NCI-H128 (cell line): ENCODE results near the gene INHBC.

Source experiments
- DNase-seq: peaks from one replicate; lab custom pipeline; 2025; ENCODE audit not compliant: unreplicated experiment; lab: John Stamatoyannopoulos, UW

The INHBC gene

DNA sequence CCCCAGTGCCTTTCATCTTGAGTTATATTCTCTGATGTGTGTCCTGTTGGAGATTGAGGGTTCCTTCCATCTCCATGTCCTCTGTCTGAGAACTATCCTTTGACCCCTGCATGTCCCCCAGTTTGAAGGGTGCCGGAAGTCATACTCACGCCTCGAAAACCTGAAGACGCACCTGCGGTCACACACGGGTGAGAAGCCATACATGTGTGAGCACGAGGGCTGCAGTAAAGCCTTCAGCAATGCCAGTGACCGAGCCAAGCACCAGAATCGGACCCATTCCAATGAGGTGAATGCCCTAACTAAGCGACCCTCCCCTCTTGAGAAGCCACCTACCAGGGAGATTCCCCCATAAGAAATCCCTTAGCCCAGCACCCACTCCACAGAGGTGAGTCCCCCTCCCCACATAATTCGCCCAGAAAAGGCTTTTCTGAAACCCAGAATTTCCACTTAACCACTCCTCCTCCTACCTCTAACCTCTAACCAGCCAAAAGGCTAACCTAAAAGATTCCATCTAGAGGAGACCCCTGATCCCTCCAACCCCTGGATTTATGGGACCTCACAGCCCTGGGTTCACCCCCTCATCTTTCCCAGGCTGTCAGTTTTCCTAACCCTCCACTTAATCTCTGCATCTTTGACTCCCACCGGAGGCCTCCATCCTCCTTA, 32.8 kb downstream of the INHBC start:
- no peak for DNase-seq

DNA sequence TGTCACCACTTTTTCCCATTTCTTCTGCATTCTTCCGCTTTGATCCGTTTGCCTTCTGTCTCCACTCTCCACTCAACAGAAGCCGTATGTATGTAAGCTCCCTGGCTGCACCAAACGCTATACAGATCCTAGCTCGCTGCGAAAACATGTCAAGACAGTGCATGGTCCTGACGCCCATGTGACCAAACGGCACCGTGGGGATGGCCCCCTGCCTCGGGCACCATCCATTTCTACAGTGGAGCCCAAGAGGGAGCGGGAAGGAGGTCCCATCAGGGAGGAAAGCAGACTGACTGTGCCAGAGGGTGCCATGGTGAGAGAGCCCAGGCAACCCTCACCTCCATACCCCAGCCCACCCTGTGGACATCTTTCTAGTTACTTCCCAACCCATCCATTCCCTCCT, 33.3 kb downstream of the INHBC start:
- DNase-seq, result no peak

DNA sequence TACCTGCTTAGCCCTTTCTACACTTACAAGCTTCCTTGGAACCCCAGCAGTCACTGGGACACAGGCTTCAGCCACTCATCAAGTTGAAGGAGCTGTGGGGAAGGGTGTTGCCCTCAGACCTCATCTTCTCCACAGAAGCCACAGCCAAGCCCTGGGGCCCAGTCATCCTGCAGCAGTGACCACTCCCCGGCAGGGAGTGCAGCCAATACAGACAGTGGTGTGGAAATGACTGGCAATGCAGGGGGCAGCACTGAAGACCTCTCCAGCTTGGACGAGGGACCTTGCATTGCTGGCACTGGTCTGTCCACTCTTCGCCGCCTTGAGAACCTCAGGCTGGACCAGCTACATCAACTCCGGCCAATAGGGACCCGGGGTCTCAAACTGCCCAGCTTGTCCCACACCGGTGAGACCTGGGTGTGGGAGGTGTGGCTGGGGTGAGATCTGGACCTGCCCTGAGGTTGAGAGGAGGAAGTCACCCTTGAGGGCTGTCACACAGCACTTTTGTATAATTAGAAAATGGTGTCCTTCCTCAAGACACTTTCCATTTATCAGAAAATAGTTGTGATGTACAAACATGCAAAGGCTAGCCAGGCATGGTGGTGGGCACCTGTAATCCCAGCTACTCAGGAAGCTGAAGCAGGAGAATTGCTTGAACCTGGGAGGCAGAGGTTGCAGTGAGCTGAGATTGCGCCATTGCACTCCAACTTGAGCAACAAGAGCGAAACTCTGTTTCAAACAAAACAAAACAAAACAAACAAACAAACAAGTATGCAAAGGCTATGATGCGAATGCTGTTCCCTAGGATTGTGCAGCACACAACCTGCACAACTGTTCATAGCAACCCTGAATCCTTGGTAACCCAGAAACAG, 34.9 kb downstream of the INHBC start:
- no peak for DNase-seq

DNA sequence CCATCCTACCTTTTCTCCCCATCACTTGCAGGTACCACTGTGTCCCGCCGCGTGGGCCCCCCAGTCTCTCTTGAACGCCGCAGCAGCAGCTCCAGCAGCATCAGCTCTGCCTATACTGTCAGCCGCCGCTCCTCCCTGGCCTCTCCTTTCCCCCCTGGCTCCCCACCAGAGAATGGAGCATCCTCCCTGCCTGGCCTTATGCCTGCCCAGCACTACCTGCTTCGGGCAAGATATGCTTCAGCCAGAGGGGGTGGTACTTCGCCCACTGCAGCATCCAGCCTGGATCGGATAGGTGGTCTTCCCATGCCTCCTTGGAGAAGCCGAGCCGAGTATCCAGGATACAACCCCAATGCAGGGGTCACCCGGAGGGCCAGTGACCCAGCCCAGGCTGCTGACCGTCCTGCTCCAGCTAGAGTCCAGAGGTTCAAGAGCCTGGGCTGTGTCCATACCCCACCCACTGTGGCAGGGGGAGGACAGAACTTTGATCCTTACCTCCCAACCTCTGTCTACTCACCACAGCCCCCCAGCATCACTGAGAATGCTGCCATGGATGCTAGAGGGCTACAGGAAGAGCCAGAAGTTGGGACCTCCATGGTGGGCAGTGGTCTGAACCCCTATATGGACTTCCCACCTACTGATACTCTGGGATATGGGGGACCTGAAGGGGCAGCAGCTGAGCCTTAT, 35.8 kb downstream of the INHBC start:
- DNase-seq, result no peak

DNA sequence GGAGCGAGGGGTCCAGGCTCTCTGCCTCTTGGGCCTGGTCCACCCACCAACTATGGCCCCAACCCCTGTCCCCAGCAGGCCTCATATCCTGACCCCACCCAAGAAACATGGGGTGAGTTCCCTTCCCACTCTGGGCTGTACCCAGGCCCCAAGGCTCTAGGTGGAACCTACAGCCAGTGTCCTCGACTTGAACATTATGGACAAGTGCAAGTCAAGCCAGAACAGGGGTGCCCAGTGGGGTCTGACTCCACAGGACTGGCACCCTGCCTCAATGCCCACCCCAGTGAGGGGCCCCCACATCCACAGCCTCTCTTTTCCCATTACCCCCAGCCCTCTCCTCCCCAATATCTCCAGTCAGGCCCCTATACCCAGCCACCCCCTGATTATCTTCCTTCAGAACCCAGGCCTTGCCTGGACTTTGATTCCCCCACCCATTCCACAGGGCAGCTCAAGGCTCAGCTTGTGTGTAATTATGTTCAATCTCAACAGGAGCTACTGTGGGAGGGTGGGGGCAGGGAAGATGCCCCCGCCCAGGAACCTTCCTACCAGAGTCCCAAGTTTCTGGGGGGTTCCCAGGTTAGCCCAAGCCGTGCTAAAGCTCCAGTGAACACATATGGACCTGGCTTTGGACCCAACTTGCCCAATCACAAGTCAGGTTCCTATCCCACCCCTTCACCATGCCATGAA, 36.5 kb downstream of the INHBC start:
- no peak for DNase-seq

DNA sequence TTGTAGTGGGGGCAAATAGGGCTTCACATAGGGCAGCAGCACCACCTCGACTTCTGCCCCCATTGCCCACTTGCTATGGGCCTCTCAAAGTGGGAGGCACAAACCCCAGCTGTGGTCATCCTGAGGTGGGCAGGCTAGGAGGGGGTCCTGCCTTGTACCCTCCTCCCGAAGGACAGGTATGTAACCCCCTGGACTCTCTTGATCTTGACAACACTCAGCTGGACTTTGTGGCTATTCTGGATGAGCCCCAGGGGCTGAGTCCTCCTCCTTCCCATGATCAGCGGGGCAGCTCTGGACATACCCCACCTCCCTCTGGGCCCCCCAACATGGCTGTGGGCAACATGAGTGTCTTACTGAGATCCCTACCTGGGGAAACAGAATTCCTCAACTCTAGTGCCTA, 37.1 kb downstream of the INHBC start:
- DNase-seq, result no peak

DNA sequence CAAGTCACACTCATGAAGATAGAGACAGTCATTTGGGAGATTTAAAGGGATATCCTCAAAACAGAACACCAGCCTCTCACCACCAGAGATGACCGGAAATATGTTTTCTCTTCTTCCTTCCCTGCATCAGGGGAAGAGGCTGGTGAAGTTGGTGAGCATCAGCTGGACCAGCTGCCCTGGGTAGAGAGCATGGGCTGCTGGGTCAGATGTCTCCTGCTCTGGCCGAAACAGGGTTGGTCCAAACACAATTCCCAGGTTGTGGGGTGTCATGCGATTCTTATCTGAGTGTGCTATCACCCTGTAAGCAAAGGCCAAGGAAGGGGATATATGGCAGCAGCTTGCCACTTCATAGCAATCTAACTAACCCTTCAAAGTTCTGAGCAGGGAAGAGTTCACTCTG, 37.8 kb downstream of the INHBC start:
- no peak for DNase-seq

DNA sequence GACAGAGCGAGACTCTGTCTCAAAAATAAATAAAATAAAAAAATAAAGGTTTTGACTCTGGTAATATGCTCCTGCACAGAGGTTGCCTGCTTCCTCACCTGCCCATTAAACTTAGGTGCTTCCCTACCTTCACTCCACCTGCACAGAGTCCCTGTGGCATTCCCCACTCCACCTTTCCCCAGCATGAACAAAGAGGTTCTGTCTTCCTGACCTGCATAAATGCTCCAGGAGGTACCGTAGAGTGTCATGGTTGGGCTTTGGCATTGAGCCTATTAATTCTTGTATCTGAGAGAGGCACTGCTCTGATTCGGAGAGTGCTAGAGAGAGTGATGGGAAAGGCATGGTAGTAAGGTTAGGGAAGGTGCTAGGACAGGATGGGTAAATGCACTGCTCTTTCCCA, 38.8 kb downstream of the INHBC start:
- DNase-seq, result no peak

DNA sequence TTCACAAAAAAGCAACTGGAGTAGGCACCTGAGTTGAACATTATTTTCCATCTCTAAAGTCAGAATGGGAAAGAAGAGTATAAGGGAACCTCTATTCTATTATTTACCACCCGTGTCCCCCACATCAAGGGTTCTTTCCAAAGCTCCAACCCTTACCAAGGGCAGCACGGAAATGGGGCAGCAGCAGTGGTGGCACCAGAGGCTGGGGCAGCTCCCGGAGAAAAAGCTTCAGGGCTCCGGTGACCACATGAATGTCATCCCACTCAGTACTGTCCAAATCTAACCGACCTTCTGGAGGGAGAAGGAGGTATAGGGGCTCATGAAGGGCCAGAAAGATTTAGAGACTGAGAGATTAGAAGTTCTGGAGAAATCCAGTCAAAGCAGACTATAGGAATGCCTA, 39.3 kb downstream of the INHBC start:
- DNase-seq, result no peak

DNA sequence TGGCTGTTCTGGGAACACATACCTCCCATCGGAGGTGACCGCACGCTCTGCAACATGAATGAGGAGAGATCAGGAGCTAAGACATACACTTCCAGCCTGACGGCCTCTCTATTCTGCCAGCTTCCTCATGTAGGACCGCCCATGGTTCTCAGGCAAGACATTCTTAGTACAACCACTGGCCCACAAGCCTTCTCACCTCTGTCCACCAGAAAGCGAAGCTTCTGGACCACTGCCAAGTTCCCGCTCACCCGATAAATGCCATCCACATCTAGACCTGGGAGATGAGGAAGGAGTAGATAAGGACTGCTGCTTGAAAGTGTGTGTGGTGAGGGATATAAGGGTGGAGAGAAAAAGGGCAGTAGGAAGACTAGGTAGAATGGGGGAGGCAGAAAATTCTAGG, 39.8 kb downstream of the INHBC start:
- DNase-seq, result no peak

DNA sequence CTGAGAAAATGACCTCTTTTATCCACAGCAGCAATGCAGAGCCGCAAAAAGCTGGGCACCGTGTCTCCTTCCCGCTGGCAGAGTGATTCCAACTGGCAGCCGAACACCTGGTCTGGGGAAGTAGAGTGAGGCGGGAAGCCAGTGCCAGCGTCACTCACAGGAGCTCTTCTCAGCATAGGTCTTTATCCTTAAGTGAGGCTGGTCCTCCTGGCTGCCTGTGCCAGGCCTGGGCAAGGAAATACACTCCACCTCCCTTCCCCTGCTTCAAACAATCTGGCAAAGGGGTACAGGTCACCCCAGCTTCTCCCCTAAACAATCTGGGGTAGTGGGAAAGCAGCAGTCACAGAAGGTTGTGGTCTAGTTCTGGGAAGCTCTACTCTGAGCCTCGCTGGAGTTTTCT, 40.3 kb downstream of the INHBC start:
- no peak for DNase-seq

DNA sequence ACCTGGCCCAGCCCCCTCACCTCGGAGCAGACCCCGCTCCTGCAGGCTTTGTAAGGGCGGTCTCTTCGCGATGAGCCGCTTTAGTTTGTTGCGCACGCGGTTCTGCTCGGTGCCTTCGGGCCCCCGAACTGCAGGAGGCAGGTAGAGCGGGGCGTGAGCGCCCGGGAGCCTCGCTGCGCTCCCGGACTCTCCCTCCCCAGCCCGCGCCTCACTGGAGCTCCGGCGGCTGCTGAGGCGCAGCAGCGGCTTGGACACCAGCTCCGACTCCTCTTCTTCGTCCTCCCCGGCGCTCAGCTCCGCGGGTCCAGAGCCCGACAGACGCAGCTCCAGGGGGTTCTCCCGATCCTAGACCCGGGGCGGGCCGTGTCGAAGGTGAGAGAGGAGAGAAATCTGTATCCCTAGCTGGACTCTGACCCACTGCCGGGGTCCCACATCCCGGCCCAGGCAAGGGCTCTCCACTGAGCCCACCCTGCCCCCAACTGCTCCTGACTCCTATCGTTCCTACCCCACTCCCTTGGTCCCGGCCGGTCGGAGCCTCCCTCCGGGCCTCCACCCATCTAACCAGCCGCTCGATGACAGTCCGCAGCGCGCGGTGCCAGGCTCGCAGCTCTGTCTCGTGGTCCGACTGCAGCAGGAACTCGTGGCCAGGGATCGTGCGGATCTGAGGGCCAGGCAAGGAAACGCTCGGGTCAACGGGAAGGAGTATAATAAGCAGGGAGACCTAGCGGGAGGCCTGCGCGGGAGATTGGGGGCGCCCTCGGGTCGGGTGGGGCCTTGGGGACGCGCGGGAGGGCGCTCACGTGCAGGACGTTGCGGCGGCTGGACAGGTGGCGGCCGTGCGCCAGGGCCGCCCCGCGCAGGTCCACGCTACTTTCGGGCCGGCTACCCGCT, 40.9 kb downstream of the INHBC start:
- no peak for DNase-seq

DNA sequence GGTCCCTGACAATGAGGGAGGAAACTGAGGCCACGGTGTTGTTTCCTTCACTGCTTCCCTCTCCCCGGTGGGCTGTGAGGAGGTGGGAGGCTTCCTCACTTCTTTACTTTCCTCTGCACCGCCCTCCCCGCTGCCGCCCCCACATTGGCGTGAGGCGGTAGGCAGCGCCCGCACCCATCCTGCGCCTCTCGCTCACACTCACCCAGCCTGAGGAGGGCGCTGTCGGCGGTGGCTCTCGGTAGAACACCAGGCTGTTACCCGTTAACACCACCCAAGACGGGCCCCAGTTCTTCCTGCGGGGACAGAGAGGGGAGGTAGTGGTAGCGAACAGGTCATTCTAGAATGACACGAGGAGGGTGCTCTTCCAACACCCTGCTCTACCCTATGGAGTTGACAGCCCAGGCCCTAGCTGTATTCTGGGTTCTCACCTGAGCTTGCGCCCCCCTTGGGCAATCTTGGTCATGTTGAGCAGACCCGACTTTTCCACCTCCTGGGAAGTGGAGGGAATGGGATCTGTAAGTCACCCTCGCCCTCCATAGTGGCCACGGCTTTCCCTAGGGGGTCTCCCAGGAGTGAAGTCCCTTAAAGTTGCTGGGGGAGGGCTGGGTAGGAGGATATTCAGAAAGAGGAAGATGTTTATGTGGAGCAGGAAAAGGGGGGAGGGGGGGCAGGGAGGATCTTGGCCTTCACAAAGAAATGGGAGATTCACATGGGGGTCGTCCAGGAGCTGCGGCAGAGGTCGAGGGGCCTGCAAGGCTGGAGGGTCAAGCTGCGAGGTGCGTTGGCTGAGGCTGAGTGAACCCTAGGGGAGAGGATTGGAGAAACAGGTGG, 41.8 kb downstream of the INHBC start:
- no peak for DNase-seq

DNA sequence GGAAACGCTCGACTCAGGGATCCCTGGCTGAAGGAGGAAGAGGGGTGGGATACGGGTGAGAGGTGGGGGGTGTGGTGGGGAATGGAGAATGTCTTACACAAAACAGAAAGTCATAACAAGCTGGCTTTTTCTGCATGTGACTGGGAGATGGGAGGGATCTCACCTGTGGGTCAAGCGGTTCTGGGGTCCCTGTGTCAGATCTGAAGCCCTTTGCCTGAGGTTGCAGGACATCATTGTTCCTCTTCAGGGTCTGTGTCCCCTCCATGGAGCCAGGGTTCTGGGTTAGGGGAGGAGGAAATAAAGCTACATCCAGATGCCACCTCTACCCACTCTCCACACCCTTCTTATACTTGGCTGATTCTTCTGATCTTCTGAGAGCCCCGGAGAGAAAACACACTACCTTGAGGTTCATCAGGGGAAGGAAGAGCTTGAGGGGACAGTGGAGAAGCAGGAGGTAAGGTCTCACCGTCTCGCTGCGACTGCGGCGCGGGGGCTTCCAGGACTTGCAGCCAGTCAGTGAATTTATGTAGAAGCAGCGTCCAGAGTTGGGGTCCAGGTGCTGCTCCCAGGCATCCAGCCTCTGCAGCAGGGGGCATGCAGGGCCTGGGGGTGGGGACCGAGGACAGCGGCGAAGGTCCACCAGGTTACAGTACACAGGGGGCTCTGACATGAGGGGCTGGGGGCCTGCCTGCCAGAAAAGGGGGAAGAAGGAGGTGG, 42.6 kb downstream of the INHBC start:
- no peak for DNase-seq

DNA sequence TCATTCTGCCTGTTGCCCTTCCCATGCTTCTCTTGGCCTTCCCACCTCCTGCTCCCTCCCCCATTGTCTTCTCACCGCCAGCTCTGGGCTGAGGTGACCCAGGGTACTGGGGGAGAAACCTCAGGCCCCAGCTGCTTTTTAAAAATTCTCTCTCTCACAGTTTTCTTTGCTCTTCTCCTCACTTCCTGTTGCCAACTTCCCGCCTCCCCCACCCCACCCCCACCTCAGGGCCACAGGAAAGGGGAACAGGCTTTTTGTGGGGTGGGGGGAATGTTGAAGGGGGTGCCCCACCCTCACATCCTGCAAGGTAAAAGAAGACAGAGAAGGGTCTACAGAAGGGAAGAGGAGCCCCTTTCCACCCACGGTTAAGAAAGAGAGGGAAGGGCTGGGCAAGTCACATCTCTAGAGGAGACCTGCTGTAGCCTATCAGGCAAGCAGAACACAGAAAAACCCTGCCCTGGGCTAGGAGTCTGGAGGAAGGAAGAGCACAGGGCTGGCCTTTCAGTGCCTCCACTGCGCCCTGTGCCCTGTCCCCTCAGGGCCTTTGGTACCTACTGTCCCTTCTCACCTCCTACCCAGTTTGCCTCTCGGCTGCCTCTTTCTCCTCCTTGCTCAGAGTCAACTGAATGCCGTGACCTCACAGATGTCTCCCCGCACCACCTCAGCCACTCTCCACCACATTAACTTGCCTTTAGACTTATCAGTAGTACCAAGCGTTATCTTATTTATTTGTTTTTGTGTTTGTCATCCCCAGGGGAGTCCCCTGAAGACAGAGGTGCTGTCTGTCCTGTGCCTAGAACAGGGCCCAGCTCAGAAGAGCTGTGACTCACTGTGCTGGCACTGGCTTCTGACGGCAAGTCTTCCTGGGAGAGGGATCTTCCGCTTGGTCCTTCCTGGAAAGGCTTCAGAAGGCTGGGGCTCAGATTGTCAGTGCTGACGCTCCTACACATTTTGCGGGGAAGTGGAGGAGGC, 43.4 kb downstream of the INHBC start:
- DNase-seq, result no peak

DNA sequence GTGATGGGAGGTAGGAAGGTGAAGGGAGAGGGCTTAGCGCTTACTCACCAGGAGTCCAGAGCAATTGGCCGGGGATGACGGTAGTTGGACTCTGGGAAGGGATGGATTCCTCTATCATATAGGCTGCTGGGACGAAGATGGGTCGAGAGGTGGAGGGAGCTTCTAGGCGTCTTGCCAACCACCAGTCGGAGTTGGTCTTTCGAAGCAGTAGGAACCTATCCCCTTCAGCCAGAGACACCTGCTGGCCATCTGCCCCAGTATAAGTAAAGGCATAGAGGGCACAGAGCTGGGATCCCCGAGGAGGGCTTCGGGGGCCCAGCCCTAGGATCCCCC, 44.4 kb downstream of the INHBC start:
- DNase-seq, result no peak

DNA sequence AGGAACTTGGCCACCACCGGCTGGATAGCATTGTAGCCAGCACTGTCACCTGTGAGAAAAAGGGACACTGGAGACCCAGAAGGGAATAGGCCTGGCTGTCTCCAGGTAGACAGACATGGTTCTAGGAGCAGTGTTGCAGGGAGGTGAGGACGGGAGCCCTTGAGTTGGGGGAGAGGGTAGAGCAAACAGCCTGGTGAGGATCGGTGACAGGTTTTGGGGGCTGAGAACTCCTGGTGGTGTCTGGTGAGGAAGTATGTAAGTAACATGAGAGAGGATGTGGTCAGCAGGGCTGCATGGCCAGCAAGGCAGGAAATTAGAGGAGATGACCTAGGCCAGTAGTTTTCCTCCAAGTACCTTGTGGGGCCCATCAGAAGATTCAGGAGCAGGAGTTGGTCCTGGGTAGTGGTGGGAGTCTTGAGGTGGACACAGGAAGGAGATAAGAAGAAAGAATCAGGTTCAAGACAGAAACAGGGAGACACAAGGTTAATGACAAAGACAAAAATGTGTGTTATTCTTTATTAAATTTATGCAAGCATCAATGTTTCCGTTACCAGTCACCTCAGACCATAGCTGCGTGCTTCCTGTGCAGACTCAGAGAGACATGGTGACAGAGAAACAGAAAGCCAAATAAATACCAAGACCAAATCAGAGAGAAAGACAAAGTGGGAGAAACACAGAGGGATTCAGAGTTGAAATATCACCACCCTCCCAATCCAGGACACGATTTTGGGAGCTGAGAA, 45.0 kb downstream of the INHBC start, which contains the start of gene ARHGAP9:
TSS of gene ARHGAP9 (minus strand) at position 491 of the 740 bp plus-strand sequence. CDS start at position 31, 460 bp downstream.
- no peak for DNase-seq
